T-helper 1 cell treated with Interleukin-12 subunit alpha and Interleukin-12 subunit beta and Interleukin-4 antibody, amounts not matched to agents 30 μg/mL and 1 μg/mL, for 36 hours (primary cell): ENCODE data around the gene MT1B.

ENCODE experiments used
- H3K27ac Mint-ChIP-seq: one replicate; pipeline ENCODE4 v1.8.0; 2021; ENCODE audit warnings: mild to moderate bottlenecking, mixed read lengths
- H3K27me3 Mint-ChIP-seq: one replicate; pipeline ENCODE4 v1.8.0; 2021; ENCODE audit warnings: low read depth, mixed read lengths
- H3K36me3 Mint-ChIP-seq: one replicate; pipeline ENCODE4 v1.8.0; 2021; ENCODE audit warnings: low read depth, mixed read lengths
- H3K4me1 Mint-ChIP-seq: one replicate; pipeline ENCODE4 v1.8.0; 2021; ENCODE audit warnings: low read depth, mixed read lengths
- H3K4me3 Mint-ChIP-seq: one replicate; pipeline ENCODE4 v1.8.0; 2021; ENCODE audit warnings: mild to moderate bottlenecking, moderate library complexity, mixed read lengths
- H3K9me3 Mint-ChIP-seq: one replicate; pipeline ENCODE4 v1.8.0; 2021; ENCODE audit warnings: mixed read lengths

MT1B gene

DNA sequence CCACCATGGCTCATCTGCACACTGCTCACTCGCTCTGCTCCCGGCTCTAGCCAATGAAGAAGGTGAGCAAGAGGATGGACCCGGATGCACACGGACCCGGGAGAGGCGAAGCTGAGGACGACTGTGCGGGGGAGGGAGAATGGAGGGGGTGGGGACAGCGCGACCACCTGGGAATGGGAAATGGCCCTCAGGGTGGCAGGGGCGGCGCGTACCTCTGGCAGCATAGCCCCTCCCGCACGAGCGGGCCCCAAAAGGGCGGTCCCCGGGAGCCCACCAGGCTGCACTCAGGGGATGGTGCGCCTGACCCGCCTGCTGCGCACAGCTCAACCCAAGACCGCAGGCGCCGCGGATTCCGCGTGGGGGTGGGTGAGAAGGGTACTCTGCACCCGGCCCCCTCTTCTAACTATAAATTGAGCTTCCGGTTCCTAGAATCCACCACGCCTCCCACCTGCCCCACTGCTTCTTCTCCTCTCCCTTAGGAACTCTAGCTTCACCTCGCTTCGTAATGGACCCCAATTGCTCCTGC lies 24.1 kb downstream of the MT1B start:
- Mint-ChIP-seq H3K9me3 (no peaks in the 10 kb centered on the region), H3K4me1 (peaks cover 16% of the 10 kb centered on the region), H3K27ac (no peak overlapping the region), H3K4me3 (peak overlapping the region; percentile 74), H3K36me3 (no peaks in the 10 kb centered on the region), H3K27me3 (peaks cover 51% of the 10 kb centered on the region)

DNA sequence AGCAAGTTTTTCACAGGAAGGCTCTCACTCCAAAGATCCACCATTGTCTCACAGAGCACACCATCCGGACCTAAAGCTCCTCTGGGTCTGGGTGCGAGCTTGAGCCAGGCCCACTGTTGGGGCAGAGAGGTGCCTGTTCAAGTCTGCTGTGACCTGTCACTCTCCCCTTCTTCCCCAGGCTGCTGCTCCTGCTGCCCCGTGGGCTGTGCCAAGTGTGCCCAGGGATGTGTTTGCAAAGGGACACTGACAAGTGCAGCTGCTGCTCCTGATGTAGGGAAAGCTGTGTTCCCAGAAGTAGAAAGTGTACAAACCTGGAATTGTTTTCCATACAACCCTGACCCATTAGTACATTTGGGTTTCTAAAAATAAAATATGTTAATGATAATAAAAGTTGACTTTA lies 25.8 kb downstream of the MT1B start:
- Mint-ChIP-seq H3K4me3 (no peak overlapping the region), H3K36me3 (no peaks in the 10 kb centered on the region), H3K27me3 (peaks cover 33% of the 10 kb centered on the region), H3K4me1 (peaks cover 25% of the 10 kb centered on the region), H3K27ac (no peak overlapping the region), H3K9me3 (no peaks in the 10 kb centered on the region)

DNA sequence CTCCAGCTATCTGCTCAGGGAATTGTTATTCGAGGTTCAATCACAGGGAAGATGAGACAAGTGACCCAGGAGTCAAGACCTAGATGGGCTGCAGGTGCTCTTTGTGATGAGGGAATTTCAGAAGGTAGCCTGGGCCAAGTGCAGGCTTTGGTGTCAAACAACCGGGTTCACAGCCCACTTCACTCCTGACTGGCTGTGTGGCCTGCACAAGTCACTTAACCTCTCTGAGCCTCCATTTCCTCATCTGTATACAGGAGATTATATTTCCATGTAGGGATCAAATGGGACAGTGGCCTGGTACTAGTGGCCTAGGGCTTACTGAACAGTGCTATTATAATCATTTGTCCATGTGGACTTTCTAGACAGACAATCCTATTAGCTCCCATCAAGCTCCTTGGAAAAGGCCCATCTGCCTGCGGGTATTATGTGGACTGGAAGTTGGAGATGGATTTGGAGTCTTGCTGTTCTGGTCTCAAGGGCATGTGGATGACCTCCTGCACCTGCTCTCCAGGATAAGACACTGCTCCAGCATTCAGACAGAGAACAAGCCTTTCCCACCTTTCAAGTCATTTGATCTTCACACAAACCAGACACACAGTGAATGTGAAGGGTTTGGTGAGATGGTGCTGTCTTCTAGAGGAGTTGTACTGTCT lies 27.5 kb downstream of the MT1B start:
- Mint-ChIP-seq H3K27me3 (peaks cover 16% of the 10 kb centered on the region), H3K4me1 (peaks cover 35% of the 10 kb centered on the region), H3K36me3 (peaks cover 7% of the 10 kb centered on the region), H3K4me3 (no peak overlapping the region), H3K9me3 (no peaks in the 10 kb centered on the region), H3K27ac (no peak overlapping the region)

DNA sequence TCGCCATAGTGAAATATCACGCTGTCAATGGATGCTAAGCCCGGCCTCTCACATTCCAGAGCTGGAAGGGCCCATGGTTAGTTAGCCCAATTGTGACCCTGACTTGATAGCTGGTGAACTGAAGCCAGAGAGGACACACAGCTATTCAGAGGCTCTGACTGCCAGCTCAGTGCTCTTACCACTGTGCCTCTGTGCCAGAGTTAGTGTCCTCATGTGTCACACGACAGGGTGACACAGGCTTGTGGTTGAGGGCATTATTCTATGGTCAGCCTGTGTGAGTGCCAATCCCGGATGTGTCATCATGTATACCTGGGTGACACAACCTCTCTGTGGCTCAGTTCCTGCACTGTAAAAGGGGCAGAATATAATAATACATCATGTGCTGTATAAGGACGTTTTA lies 28.1 kb downstream of the MT1B start:
- Mint-ChIP-seq H3K27me3 (peaks cover 12% of the 10 kb centered on the region), H3K27ac (no peak overlapping the region), H3K4me3 (no peak overlapping the region), H3K9me3 (no peaks in the 10 kb centered on the region), H3K4me1 (peaks cover 37% of the 10 kb centered on the region), H3K36me3 (peaks cover 11% of the 10 kb centered on the region)

DNA sequence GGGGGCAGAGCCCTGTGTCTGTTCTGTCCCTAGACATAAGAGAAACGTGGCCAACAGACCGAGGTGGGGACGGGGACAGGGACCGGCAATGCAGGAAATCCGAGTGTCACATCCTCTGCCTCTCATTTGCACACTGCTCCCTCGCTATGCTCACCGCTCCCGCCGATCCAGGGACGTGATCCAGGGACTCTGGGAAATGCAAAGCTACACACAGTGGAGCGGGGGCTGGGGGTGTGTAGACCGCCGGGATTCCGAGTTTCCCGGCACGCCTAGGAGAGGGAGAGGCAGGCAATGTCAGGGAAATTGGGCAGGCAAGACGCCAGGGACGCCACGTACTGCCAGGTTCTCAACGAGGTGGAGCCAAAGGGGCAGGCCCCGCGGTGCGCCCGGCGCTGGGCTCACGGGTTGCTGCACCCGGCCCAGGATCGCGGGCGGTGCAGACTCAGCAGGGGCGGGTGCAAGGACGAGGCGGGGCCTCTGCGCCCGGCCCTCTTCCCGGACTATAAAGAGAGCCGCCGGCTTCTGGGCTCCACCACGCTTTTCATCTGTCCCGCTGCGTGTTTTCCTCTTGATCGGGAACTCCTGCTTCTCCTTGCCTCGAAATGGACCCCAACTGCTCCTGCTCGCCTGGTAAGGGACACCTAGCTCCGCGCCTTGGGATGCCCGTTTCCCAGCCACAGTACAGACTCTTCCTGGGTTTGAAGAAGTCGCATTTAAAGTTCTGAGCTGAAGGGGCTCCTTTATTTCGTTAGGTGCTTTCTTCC lies 30.4 kb downstream of the MT1B start, which contains the start of gene MT1X:
TSS of gene MT1X (plus strand) at position 532 of the 764 bp plus-strand sequence. CDS start at position 603, 71 bp downstream.
- Mint-ChIP-seq H3K4me3 (peak within 1 kb of the TSS; percentile 97), H3K9me3 (no peaks in the 10 kb centered on the region), H3K27me3 (no peaks in the 10 kb centered on the region), H3K27ac (peak within 1 kb of the TSS; percentile 92), H3K36me3 (peaks cover 15% of the 10 kb centered on the region), H3K4me1 (peaks cover 25% of the 10 kb centered on the region)

- peak overlapping the region; percentile 88 for H3K27ac Mint-ChIP-seq
- peaks cover 3% of the 10 kb centered on the region for H3K27me3 Mint-ChIP-seq
- peaks cover 18% of the 10 kb centered on the region for H3K36me3 Mint-ChIP-seq
- H3K9me3 Mint-ChIP-seq, result peaks cover 2% of the 10 kb centered on the region
- H3K4me3 Mint-ChIP-seq, result peak overlapping the region; percentile 97
- H3K4me1 Mint-ChIP-seq, result peaks cover 25% of the 10 kb centered on the region
These were observed 31.2 kb downstream of the MT1B start for GRCh38 chr16:56682703-56683397.

- Mint-ChIP-seq H3K27ac (no peak overlapping the region), H3K4me1 (peaks cover 25% of the 10 kb centered on the region), H3K27me3 (peaks cover 7% of the 10 kb centered on the region)
These were observed 31.9 kb downstream of the MT1B start for GRCh38 chr16:56683424-56684172.

GRCh38 chr16:56684256-56684925 lies 32.7 kb downstream of the MT1B start:
- Mint-ChIP-seq H3K36me3 (peaks cover 19% of the 10 kb centered on the region), H3K4me1 (peaks cover 25% of the 10 kb centered on the region), H3K4me3 (peak overlapping the region; percentile 54), H3K27ac (no peak overlapping the region), H3K9me3 (peaks cover 3% of the 10 kb centered on the region), H3K27me3 (peaks cover 8% of the 10 kb centered on the region)

More at GRCh38 chr16:56683424-56684172, 31.9 kb downstream of the MT1B start:
- H3K36me3 Mint-ChIP-seq, result peaks cover 19% of the 10 kb centered on the region
- H3K4me3 Mint-ChIP-seq, result peak overlapping the region; percentile 54
- H3K9me3 Mint-ChIP-seq, result peaks cover 3% of the 10 kb centered on the region

- Mint-ChIP-seq H3K27me3 (peaks cover 8% of the 10 kb centered on the region), H3K4me3 (no peak overlapping the region), H3K27ac (no peak overlapping the region), H3K9me3 (peaks cover 3% of the 10 kb centered on the region), H3K36me3 (peaks cover 19% of the 10 kb centered on the region), H3K4me1 (peaks cover 25% of the 10 kb centered on the region)
These were observed 33.4 kb downstream of the MT1B start for GRCh38 chr16:56684926-56685590.

DNA sequence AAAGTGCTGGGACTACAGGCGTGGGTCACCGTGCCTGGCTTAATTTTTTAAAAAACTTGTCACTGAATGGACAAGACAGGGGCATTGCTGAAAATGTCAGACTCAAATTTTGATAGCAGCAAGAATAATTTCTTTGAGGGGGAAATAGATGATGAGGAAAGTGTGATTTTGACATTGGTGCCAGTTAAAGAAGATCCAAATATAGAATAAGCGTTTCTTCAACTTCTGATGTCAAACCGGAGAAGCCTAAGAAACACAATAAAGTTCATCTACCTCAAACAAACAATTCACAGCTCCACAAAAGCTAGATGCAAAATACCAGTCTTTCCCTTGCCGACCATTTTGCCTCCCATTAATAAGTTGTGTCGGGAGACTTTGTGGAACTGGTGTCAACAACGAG lies 35.1 kb downstream of the MT1B start:
- Mint-ChIP-seq H3K9me3 (peaks cover 3% of the 10 kb centered on the region), H3K36me3 (peaks cover 19% of the 10 kb centered on the region), H3K27ac (no peak overlapping the region), H3K27me3 (peaks cover 8% of the 10 kb centered on the region), H3K4me1 (peaks cover 16% of the 10 kb centered on the region), H3K4me3 (no peak overlapping the region)

DNA sequence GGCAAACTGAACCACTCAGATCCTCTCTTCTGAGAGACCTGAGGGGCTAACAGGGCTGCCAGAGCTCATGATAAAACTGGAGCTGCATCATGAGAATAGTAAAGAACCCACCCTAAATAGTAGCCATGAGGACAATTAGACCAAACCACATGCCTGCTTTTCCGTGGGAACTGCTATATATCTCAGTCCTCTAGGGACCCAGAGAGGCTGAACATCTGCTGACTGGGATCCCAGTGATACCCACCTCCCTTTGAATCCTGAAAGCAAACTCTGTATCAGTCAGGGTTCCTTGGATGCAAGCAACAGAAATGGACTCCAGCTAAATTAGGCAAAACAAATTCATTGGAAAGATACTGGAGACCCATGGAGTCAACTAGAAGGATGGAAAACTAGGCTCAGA lies 37.1 kb downstream of the MT1B start:
- H3K36me3 Mint-ChIP-seq, result peaks cover 15% of the 10 kb centered on the region
- no peak overlapping the region for H3K4me3 Mint-ChIP-seq
- H3K4me1 Mint-ChIP-seq, result peaks cover 7% of the 10 kb centered on the region
- H3K9me3 Mint-ChIP-seq, result peaks cover 3% of the 10 kb centered on the region
- H3K27ac Mint-ChIP-seq, result no peak overlapping the region
- peaks cover 8% of the 10 kb centered on the region for H3K27me3 Mint-ChIP-seq

- peaks cover 12% of the 10 kb centered on the region for H3K36me3 Mint-ChIP-seq
- H3K9me3 Mint-ChIP-seq, result peaks cover 3% of the 10 kb centered on the region
- H3K4me3 Mint-ChIP-seq, result no peak overlapping the region
- peaks cover 4% of the 10 kb centered on the region for H3K4me1 Mint-ChIP-seq
- H3K27me3 Mint-ChIP-seq, result peaks cover 8% of the 10 kb centered on the region
- no peak overlapping the region for H3K27ac Mint-ChIP-seq
These were observed 37.5 kb downstream of the MT1B start for GRCh38 chr16:56689171-56689570.

DNA sequence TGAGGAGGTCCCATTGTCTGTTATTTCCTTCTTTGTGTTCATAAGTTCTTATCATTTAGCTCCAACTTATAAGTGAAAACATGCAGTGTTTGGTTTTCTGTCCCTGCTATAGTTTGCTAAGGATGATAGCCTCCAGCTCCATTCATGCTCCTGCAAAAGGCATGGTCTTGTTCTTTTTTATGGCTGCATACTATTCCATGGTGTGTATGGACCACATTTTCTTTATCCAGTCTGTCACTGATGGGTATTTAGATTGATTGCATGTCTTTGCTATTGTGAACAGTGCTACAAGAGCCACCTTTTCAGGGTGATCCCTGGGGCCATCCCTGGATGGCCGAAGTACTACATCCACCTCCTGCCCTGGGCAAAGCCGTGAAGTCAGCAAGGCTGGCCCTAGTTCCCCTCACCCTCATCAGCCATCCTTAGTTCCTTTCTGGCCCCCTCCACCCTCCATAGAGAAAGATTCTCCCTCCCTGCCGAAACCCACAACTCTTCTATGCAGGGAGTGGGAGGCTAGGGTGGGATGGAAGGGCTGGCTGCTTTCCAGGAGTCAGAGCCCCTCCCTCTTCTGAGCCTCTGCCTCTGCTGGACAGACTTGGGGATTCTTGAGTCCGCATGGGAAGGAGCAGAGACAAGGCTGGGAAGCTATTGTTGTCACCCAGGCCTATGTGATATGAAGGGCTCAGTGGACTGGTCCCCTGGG lies 38.9 kb downstream of the MT1B start:
- Mint-ChIP-seq H3K4me3 (no peak overlapping the region), H3K36me3 (peaks cover 8% of the 10 kb centered on the region), H3K4me1 (no peaks in the 10 kb centered on the region), H3K9me3 (peaks cover 3% of the 10 kb centered on the region), H3K27me3 (peaks cover 8% of the 10 kb centered on the region), H3K27ac (no peak overlapping the region)
